ENCODE results near the gene VIPR2.

The VIPR2 gene

GRCh38 chr7:159121476-159121875 is 23.2 kb downstream of the VIPR2 start:
- no peak for DNase-seq (ENCODE audit: low spot score)
- Histone ChIP-seq H2AFZ (ENCODE audit: low read length) (no peak overlapping the region), H2BK12ac (ENCODE audit: low read length) (no peak overlapping the region), H3K23ac (ENCODE audit: low read depth, low read length, poor library complexity) (no peak overlapping the region), H3K4me3 (ENCODE audit: low read length in 2 of 2) (no peak overlapping the region), H2AK5ac (ENCODE audit: low read depth, low read length) (peak overlapping the region; percentile 81), H2BK15ac (ENCODE audit: low read length) (no peak overlapping the region), H3K9me3 (replicated peaks in 1 of 2; ENCODE audit: control insufficient read depth in 2 of 2, insufficient read depth in 1 of 2, low read depth in 1 of 2, low read length in 2 of 2) (peaks cover 0 to 5% of the 10 kb centered on the region in 2 donors), H3K4me1 (ENCODE audit: control insufficient read depth in 2 of 2, insufficient read depth in 1 of 2, low read depth in 1 of 2, low read length in 2 of 2) (peaks cover 0 to 9% of the 10 kb centered on the region in 2 donors), H2BK5ac (ENCODE audit: low read length) (no peak overlapping the region), H3K4ac (ENCODE audit: low read length) (no peak overlapping the region), H3K18ac (ENCODE audit: low read length) (no peak overlapping the region), H3K14ac (ENCODE audit: low read length) (no peak overlapping the region), H3K36me3 (replicated peaks in 1 of 2; ENCODE audit: control insufficient read depth in 2 of 2, insufficient read depth in 2 of 2, low read length in 2 of 2) (no peaks in the 10 kb centered on the region), H2BK120ac (ENCODE audit: low read depth, low read length) (no peak overlapping the region), H4K91ac (ENCODE audit: low read depth, low read length, poor library complexity) (no peak overlapping the region), H3K27ac (replicated peaks; ENCODE audit: low read length) (no peak overlapping the region), H3K9ac (ENCODE audit: low read depth, low read length, poor library complexity) (no peak overlapping the region), H3K4me2 (ENCODE audit: insufficient read depth, low read length, poor library complexity, severe bottlenecking) (no peak overlapping the region), H3K27me3 (ENCODE audit: control insufficient read depth in 3 of 3, insufficient read depth in 3 of 3, low read depth in 1 of 3, low read length in 3 of 3) (peaks cover 0 to 12% (median 0%) of the 10 kb centered on the region in 3 experiments), H4K8ac (ENCODE audit: low read depth, low read length) (no peak overlapping the region), H3K79me1 (ENCODE audit: low read depth, low read length) (no peaks in the 10 kb centered on the region)
- no CpG with 5 or more reads among the region's 4 CpGs for WGBS, 2 donors (ENCODE audit: extremely low coverage in 2 of 2, insufficient read length in 2 of 2, insufficient replicate concordance in 1 of 2)

GRCh38 chr7:159121068-159121467 is 23.6 kb downstream of the VIPR2 start:
- no peak overlapping the region for H3K4me2 ChIP-seq (ENCODE audit: insufficient read depth, low read length, poor library complexity, severe bottlenecking)
- peak overlapping the region; percentile 13 for H3K23ac ChIP-seq (ENCODE audit: low read depth, low read length, poor library complexity)
- peak overlapping the region in 1 of 2 donors; percentile 25 for H3K4me3 ChIP-seq (ENCODE audit: low read length in 2 of 2)
- H3K9ac ChIP-seq (ENCODE audit: low read depth, low read length, poor library complexity) = no peak overlapping the region
- H3K79me1 ChIP-seq (ENCODE audit: low read depth, low read length) = no peaks in the 10 kb centered on the region
- H4K8ac ChIP-seq (ENCODE audit: low read depth, low read length) = no peak overlapping the region
- H3K9me3 ChIP-seq (replicated peaks in 1 of 2; ENCODE audit: control insufficient read depth in 2 of 2, insufficient read depth in 1 of 2, low read depth in 1 of 2, low read length in 2 of 2) = peaks cover 0 to 5% of the 10 kb centered on the region in 2 donors
- WGBS, 2 donors (ENCODE audit: extremely low coverage in 2 of 2, insufficient read length in 2 of 2, insufficient replicate concordance in 1 of 2) = no CpG with 5 or more reads among the region's 9 CpGs
- no peak overlapping the region for H2BK15ac ChIP-seq (ENCODE audit: low read length)
- no peak overlapping the region for H2BK12ac ChIP-seq (ENCODE audit: low read length)
- H4K91ac ChIP-seq (ENCODE audit: low read depth, low read length, poor library complexity) = no peak overlapping the region
- no peak overlapping the region for H3K18ac ChIP-seq (ENCODE audit: low read length)
- peaks cover 0 to 10% of the 10 kb centered on the region in 2 donors for H3K4me1 ChIP-seq (ENCODE audit: control insufficient read depth in 2 of 2, insufficient read depth in 1 of 2, low read depth in 1 of 2, low read length in 2 of 2)
- peak overlapping the region; percentile 81 for H2AK5ac ChIP-seq (ENCODE audit: low read depth, low read length)
- H3K27me3 ChIP-seq (ENCODE audit: control insufficient read depth in 3 of 3, insufficient read depth in 3 of 3, low read depth in 1 of 3, low read length in 3 of 3) = peaks cover 0 to 10% (median 0%) of the 10 kb centered on the region in 3 experiments
- no peak overlapping the region for H3K4ac ChIP-seq (ENCODE audit: low read length)
- H3K27ac ChIP-seq (replicated peaks; ENCODE audit: low read length) = no peak overlapping the region
- H3K14ac ChIP-seq (ENCODE audit: low read length) = peak overlapping the region; percentile 66
- H2AFZ ChIP-seq (ENCODE audit: low read length) = no peak overlapping the region
- H2BK120ac ChIP-seq (ENCODE audit: low read depth, low read length) = no peak overlapping the region
- H2BK5ac ChIP-seq (ENCODE audit: low read length) = no peak overlapping the region
- no peak for DNase-seq (ENCODE audit: low spot score)
- no peaks in the 10 kb centered on the region for H3K36me3 ChIP-seq (replicated peaks in 1 of 2; ENCODE audit: control insufficient read depth in 2 of 2, insufficient read depth in 2 of 2, low read length in 2 of 2)

- Histone ChIP-seq H3K9ac (ENCODE audit: low read depth, low read length, poor library complexity) (no peak overlapping the region), H3K9me3 (replicated peaks in 1 of 2; ENCODE audit: control insufficient read depth in 2 of 2, insufficient read depth in 1 of 2, low read depth in 1 of 2, low read length in 2 of 2) (peaks cover 0 to 5% of the 10 kb centered on the region in 2 donors), H2BK120ac (ENCODE audit: low read depth, low read length) (no peak overlapping the region), H3K23ac (ENCODE audit: low read depth, low read length, poor library complexity) (no peak overlapping the region), H3K14ac (ENCODE audit: low read length) (no peak overlapping the region), H3K4me2 (ENCODE audit: insufficient read depth, low read length, poor library complexity, severe bottlenecking) (no peak overlapping the region), H3K4me1 (ENCODE audit: control insufficient read depth in 2 of 2, insufficient read depth in 1 of 2, low read depth in 1 of 2, low read length in 2 of 2) (peaks cover 0 to 10% of the 10 kb centered on the region in 2 donors), H2BK15ac (ENCODE audit: low read length) (no peak overlapping the region), H3K79me1 (ENCODE audit: low read depth, low read length) (no peaks in the 10 kb centered on the region), H3K4me3 (ENCODE audit: low read length in 2 of 2) (no peak overlapping the region), H2AK5ac (ENCODE audit: low read depth, low read length) (peak overlapping the region; percentile 81), H3K27me3 (ENCODE audit: control insufficient read depth in 3 of 3, insufficient read depth in 3 of 3, low read depth in 1 of 3, low read length in 3 of 3) (peaks cover 0 to 16% (median 0%) of the 10 kb centered on the region in 3 experiments), H2BK12ac (ENCODE audit: low read length) (no peak overlapping the region), H2BK5ac (ENCODE audit: low read length) (no peak overlapping the region), H4K8ac (ENCODE audit: low read depth, low read length) (no peak overlapping the region), H3K27ac (replicated peaks; ENCODE audit: low read length) (no peak overlapping the region), H4K91ac (ENCODE audit: low read depth, low read length, poor library complexity) (no peak overlapping the region), H3K18ac (ENCODE audit: low read length) (no peak overlapping the region), H3K4ac (ENCODE audit: low read length) (no peak overlapping the region), H3K36me3 (replicated peaks in 1 of 2; ENCODE audit: control insufficient read depth in 2 of 2, insufficient read depth in 2 of 2, low read length in 2 of 2) (no peaks in the 10 kb centered on the region), H2AFZ (ENCODE audit: low read length) (no peak overlapping the region)
- no CpG with 5 or more reads among the region's 7 CpGs for WGBS, 2 donors (ENCODE audit: extremely low coverage in 2 of 2, insufficient read length in 2 of 2, insufficient replicate concordance in 1 of 2)
- DNase-seq (ENCODE audit: low spot score) = no peak
Observed at GRCh38 chr7:159120540-159120919, 24.1 kb downstream of the VIPR2 start.

- DNase-seq (ENCODE audit: low spot score) = no peak
- Histone ChIP-seq H3K23ac (ENCODE audit: low read depth, low read length, poor library complexity) (peak overlapping the region; percentile 89), H3K4me1 (ENCODE audit: control insufficient read depth in 2 of 2, insufficient read depth in 1 of 2, low read depth in 1 of 2, low read length in 2 of 2) (peaks cover 0 to 10% of the 10 kb centered on the region in 2 donors), H4K8ac (ENCODE audit: low read depth, low read length) (no peak overlapping the region), H2AFZ (ENCODE audit: low read length) (no peak overlapping the region), H3K4me2 (ENCODE audit: insufficient read depth, low read length, poor library complexity, severe bottlenecking) (no peak overlapping the region), H3K36me3 (replicated peaks in 1 of 2; ENCODE audit: control insufficient read depth in 2 of 2, insufficient read depth in 2 of 2, low read length in 2 of 2) (no peaks in the 10 kb centered on the region), H2AK5ac (ENCODE audit: low read depth, low read length) (peak overlapping the region; percentile 68), H3K27me3 (ENCODE audit: control insufficient read depth in 3 of 3, insufficient read depth in 3 of 3, low read depth in 1 of 3, low read length in 3 of 3) (peaks cover 0 to 20% (median 0%) of the 10 kb centered on the region in 3 experiments), H3K79me1 (ENCODE audit: low read depth, low read length) (no peaks in the 10 kb centered on the region), H3K27ac (replicated peaks; ENCODE audit: low read length) (no peak overlapping the region), H3K9ac (ENCODE audit: low read depth, low read length, poor library complexity) (no peak overlapping the region), H2BK120ac (ENCODE audit: low read depth, low read length) (no peak overlapping the region), H3K4ac (ENCODE audit: low read length) (no peak overlapping the region), H2BK5ac (ENCODE audit: low read length) (no peak overlapping the region), H3K4me3 (ENCODE audit: low read length in 2 of 2) (no peak overlapping the region), H2BK12ac (ENCODE audit: low read length) (no peak overlapping the region), H3K9me3 (replicated peaks in 1 of 2; ENCODE audit: control insufficient read depth in 2 of 2, insufficient read depth in 1 of 2, low read depth in 1 of 2, low read length in 2 of 2) (peaks cover 0 to 5% of the 10 kb centered on the region in 2 donors), H3K14ac (ENCODE audit: low read length) (no peak overlapping the region), H4K91ac (ENCODE audit: low read depth, low read length, poor library complexity) (no peak overlapping the region), H3K18ac (ENCODE audit: low read length) (no peak overlapping the region), H2BK15ac (ENCODE audit: low read length) (peak overlapping the region; percentile 80)
- no CpG with 5 or more reads among the region's 11 CpGs for WGBS, 2 donors (ENCODE audit: extremely low coverage in 2 of 2, insufficient read length in 2 of 2, insufficient replicate concordance in 1 of 2)
Observed at GRCh38 chr7:159119851-159120539, 24.7 kb downstream of the VIPR2 start.
